Endodermal cell (in vitro differentiated cells): ENCODE measurements around the gene PCGF6. TPM values are rescaled to one million over a fixed set of nuclear protein-coding genes. Genes with fewer than 3 reads are reported as not detected.
A peak's percentile ranks its signal among the peaks of the same experiment; 100 is the strongest.
"Not testable (repeated sequence)": the region's sequence is repeated elsewhere in the genome, so short reads cannot be mapped to it uniquely, and the experiment has no call there.

Experiments used
- DNase-seq: peaks from one replicate; pipeline ENCODE4 v3.0.0-alpha.2; 2017
- H3K27ac ChIP-seq: 2 replicates; pipeline ENCODE4 v1.5.1; 2013; ENCODE audit warnings: mild to moderate bottlenecking, low read depth, low read length, moderate library complexity
- H3K27me3 ChIP-seq: 2 replicates; pipeline ENCODE4 v1.6.1; 2013; ENCODE audit warnings: mild to moderate bottlenecking, low read length, moderate library complexity; ENCODE audit not compliant: insufficient read depth, control insufficient read depth, poor library complexity, severe bottlenecking
- H3K36me3 ChIP-seq: 2 replicates; pipeline ENCODE4 v1.7.0; 2013; ENCODE audit warnings: mild to moderate bottlenecking, low read length, moderate library complexity; ENCODE audit not compliant: control insufficient read depth, insufficient read depth
- H3K4me1 ChIP-seq: one replicate; pipeline ENCODE4 v1.7.0; 2013; ENCODE audit warnings: low read length; ENCODE audit not compliant: control insufficient read depth, insufficient read depth
- H3K4me3 ChIP-seq: 2 replicates; pipeline ENCODE4 v1.5.1; 2013; ENCODE audit warnings: mild to moderate bottlenecking, low read length, moderate library complexity
- H3K9ac ChIP-seq: 2 replicates; pipeline ENCODE4 v1.6.1; 2013; ENCODE audit warnings: mild to moderate bottlenecking, low read length, moderate library complexity; ENCODE audit not compliant: poor library complexity, severe bottlenecking; ENCODE audit errors: extremely low read depth
- H3K9me3 ChIP-seq: 2 replicates; pipeline ENCODE4 v1.6.1; 2013; ENCODE audit warnings: mild to moderate bottlenecking, low read length, moderate library complexity; ENCODE audit not compliant: control insufficient read depth
- H3K27ac Mint-ChIP-seq: 2 replicates; pipeline ENCODE4 v1.8.0; 2020; ENCODE audit warnings: mixed read lengths
- H3K27me3 Mint-ChIP-seq: 2 replicates; pipeline ENCODE4 v1.8.0; 2021; ENCODE audit warnings: mild to moderate bottlenecking, mixed read lengths; ENCODE audit not compliant: insufficient read depth
- H3K36me3 Mint-ChIP-seq: 2 replicates; pipeline ENCODE4 v1.8.0; 2020; ENCODE audit warnings: low read depth, mixed read lengths
- H3K4me1 Mint-ChIP-seq: 2 replicates; pipeline ENCODE4 v1.8.0; 2020; ENCODE audit warnings: mixed read lengths
- H3K4me3 Mint-ChIP-seq: 2 replicates; pipeline ENCODE4 v1.8.0; 2020; ENCODE audit warnings: mild to moderate bottlenecking, moderate library complexity, mixed read lengths
- H3K9me3 Mint-ChIP-seq: 2 replicates; pipeline ENCODE4 v1.8.0; 2020; ENCODE audit warnings: mild to moderate bottlenecking, mixed read lengths
- CTCF ChIP-seq: fragments of 200-600 bp; sonication (generic); conservative IDR thresholded peaks from 2 replicates; pipeline ENCODE4 v1.5.0; 2021; ENCODE audit warnings: antibody characterized with exemption, mild to moderate bottlenecking
- WGBS, 2 experiments: methylation state at CpG; one replicate each; pipeline versions ENCODE4 v1.1.5 to v1.1.7; 2013; ENCODE audit warnings: missing lambda C conversion rate in 2 of 2, mixed read lengths in 1 of 2; ENCODE audit not compliant: insufficient coverage in 1 of 2, insufficient read length in 1 of 2; 5-methylcytosine and 5-hydroxymethylcytosine counted together
- total RNA-seq, 2 donors: library from RNA; stranded (reverse); fragmentation: NEBNext Ultra II Directional in 1 of 2; extraction: Animal tissue kit (Norgen Biotek cat#: 25700) in 1 of 2; gene quantifications; 2 replicates in 1 of 2; 3 replicates in 1 of 2; pipeline ENCODE4 v1.2.1, GENCODE V29; 2021

Gene PCGF6
- total RNA-seq, 2 donors from 2014 or later: 18.9 to 20.5 TPM

- H3K4me1 ChIP-seq: no peaks in the 10 kb centered on the region
- no peak overlapping the region for H3K27ac ChIP-seq
- Mint-ChIP-seq H3K4me1 (peaks cover 1% of the 10 kb centered on the region), H3K27ac (no peak overlapping the region), H3K4me3 (no peak overlapping the region), H3K9me3 (no peaks in the 10 kb centered on the region), H3K36me3 (peaks cover 13% of the 10 kb centered on the region), H3K27me3 (no peaks in the 10 kb centered on the region)
- no peak for DNase-seq
- H3K4me3 ChIP-seq: no peak overlapping the region
- no peak for TF ChIP-seq CTCF
- 83 to 89% methylated on average over 1 to 2 of the region's 3 CpGs for WGBS, 2 experiments
- no peak overlapping the region for H3K9ac ChIP-seq
- peaks cover 29% of the 10 kb centered on the region for H3K36me3 ChIP-seq
- H3K9me3 ChIP-seq: no peaks in the 10 kb centered on the region
- H3K27me3 ChIP-seq: no peaks in the 10 kb centered on the region
Measured at GRCh38 chr10:103373544-103373943, 22.6 kb upstream of the PCGF6 start.

DNA sequence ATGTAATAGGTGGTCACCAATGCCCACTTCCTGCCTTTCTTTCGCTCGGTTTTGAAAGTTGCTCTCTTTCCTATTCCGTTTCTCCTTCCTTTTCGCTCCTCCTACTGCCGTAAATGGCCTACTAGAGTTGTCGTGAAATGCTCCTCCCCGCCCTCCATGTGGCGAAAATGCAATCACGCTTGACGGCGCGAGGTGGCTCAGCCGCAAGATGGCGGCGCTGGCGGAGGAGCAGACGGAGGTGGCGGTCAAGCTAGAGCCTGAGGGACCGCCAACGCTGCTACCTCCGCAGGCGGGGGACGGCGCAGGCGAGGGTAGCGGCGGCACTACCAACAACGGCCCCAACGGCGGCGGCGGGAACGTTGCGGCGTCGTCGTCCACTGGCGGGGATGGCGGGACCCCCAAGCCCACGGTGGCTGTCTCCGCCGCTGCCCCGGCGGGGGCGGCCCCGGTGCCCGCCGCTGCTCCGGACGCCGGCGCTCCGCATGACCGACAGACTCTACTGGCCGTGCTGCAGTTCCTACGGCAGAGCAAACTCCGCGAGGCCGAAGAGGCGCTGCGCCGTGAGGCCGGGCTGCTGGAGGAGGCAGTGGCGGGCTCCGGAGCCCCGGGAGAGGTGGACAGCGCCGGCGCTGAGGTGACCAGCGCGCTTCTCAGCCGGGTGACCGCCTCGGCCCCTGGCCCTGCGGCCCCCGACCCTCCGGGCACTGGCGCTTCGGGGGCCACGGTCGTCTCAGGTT is 17.0 kb upstream of the PCGF6 start, which contains the start of gene TAF5:
TAF5 (plus strand) TSS at position 195 of the 737 bp plus-strand sequence; CDS start at position 209, 14 bp downstream.
- Histone ChIP-seq H3K36me3 (no peaks in the 10 kb centered on the region), H3K4me1 (no peaks in the 10 kb centered on the region), H3K4me3 (peak within 1 kb of the TSS; percentile 81), H3K9me3 (no peaks in the 10 kb centered on the region), H3K9ac (peak within 1 kb of the TSS; percentile 55), H3K27ac (peak within 1 kb of the TSS; percentile 54), H3K27me3 (no peaks in the 10 kb centered on the region)
- WGBS, 2 experiments: 0% methylated on average over 15 to 81 of the region's 81 CpGs
- peak within 1 kb of the TSS; percentile 77 for H3K27ac Mint-ChIP-seq
- H3K36me3 Mint-ChIP-seq: no peaks in the 10 kb centered on the region
- peak within 1 kb of the TSS; percentile 71 for H3K4me3 Mint-ChIP-seq
- H3K27me3 Mint-ChIP-seq: no peaks in the 10 kb centered on the region
- peak; percentile 97 for DNase-seq
- TF ChIP-seq CTCF: no peak
- peaks cover 2% of the 10 kb centered on the region for H3K4me1 Mint-ChIP-seq
- H3K9me3 Mint-ChIP-seq: peaks cover 5% of the 10 kb centered on the region

GRCh38 chr10:103367379-103367781 is 16.4 kb upstream of the PCGF6 start:
- peaks cover 2% of the 10 kb centered on the region for H3K4me1 Mint-ChIP-seq
- no peaks in the 10 kb centered on the region for H3K36me3 Mint-ChIP-seq
- 85 to 100% methylated on average over 4 to 8 of the region's 10 CpGs for WGBS, 2 experiments
- no peak overlapping the region for H3K27ac ChIP-seq
- peaks cover 5% of the 10 kb centered on the region for H3K9me3 Mint-ChIP-seq
- no peaks in the 10 kb centered on the region for H3K9me3 ChIP-seq
- DNase-seq: no peak
- H3K4me3 Mint-ChIP-seq: peak overlapping the region; percentile 71
- H3K36me3 ChIP-seq: no peaks in the 10 kb centered on the region
- H3K27me3 ChIP-seq: no peaks in the 10 kb centered on the region
- H3K27ac Mint-ChIP-seq: peak overlapping the region; percentile 77
- no peak overlapping the region for H3K9ac ChIP-seq
- H3K4me1 ChIP-seq: no peaks in the 10 kb centered on the region
- no peaks in the 10 kb centered on the region for H3K27me3 Mint-ChIP-seq
- TF ChIP-seq CTCF: no peak
- H3K4me3 ChIP-seq: peak overlapping the region; percentile 81

DNA sequence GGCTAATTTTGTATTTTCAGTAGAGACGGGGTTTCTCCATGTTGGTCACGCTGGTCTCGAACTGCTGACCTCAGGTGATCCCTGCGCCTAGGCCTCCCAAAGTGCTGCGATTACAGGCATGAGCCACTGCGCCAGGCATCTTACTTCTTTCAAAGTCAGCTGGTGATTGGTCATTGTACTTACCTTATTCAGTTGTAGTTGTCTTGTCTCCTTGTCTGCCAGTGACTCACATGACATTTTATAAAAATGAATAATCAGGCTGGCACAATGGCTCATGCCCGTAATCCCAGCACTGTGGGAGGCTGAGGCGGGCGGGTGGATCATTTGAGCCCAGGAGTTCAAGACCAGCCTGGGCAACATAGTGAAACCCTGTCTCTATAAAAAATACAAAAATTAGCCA is 9.9 kb upstream of the PCGF6 start:
- H3K9ac ChIP-seq, H3K27ac ChIP-seq, H3K36me3 Mint-ChIP-seq, DNase-seq, H3K27me3 ChIP-seq, H3K36me3 ChIP-seq, H3K4me3 ChIP-seq, H3K9me3 ChIP-seq, H3K4me1 ChIP-seq, H3K4me1 Mint-ChIP-seq, H3K27ac Mint-ChIP-seq, H3K27me3 Mint-ChIP-seq, H3K9me3 Mint-ChIP-seq, H3K4me3 Mint-ChIP-seq: not testable (repeated sequence)
- WGBS, 2 experiments: 94 to 97% methylated on average over 8 to 9 of the region's 9 CpGs

GRCh38 chr10:103359493-103359892 is 8.6 kb upstream of the PCGF6 start:
- H3K27me3 ChIP-seq, H3K36me3 ChIP-seq, H3K4me3 ChIP-seq, H3K4me1 Mint-ChIP-seq, H3K27ac Mint-ChIP-seq, H3K9me3 Mint-ChIP-seq, H3K27me3 Mint-ChIP-seq, H3K36me3 Mint-ChIP-seq, H3K4me3 Mint-ChIP-seq, H3K9ac ChIP-seq, H3K27ac ChIP-seq, H3K4me1 ChIP-seq, H3K9me3 ChIP-seq, DNase-seq: not testable (repeated sequence)
- 91% methylated on average over 3 of the region's 4 CpGs; no CpG with 5 or more reads in 1 of the 2 experiments for WGBS, 2 experiments
